Trophoblast cell (in vitro differentiated cells and primary cell): ENCODE data around the gene BEGAIN.

Experiments used
- DNase-seq, 2 donors: peaks; one replicate each; pipeline ENCODE4 v3.0.0-alpha.2; 2016
- H2AFZ ChIP-seq: 2 replicates; pipeline ENCODE4 v1.6.1; 2013; ENCODE audit warnings: low read length, moderate library complexity, mild to moderate bottlenecking; ENCODE audit not compliant: insufficient read depth, poor library complexity
- H2AK5ac ChIP-seq: 2 replicates; pipeline ENCODE4 v1.6.1; 2013; ENCODE audit warnings: mild to moderate bottlenecking, low read length
- H2BK120ac ChIP-seq: 2 replicates; pipeline ENCODE4 v1.6.1; 2013; ENCODE audit warnings: low read length, mild to moderate bottlenecking, moderate library complexity; ENCODE audit not compliant: insufficient read depth, poor library complexity
- H2BK12ac ChIP-seq: 2 replicates; pipeline ENCODE4 v1.6.1; 2013; ENCODE audit warnings: mild to moderate bottlenecking, low read length, moderate library complexity
- H2BK5ac ChIP-seq: 2 replicates; pipeline ENCODE4 v1.6.1; 2013; ENCODE audit warnings: low read length, low read depth, moderate library complexity, mild to moderate bottlenecking; ENCODE audit not compliant: poor library complexity
- H3K14ac ChIP-seq: 2 replicates; pipeline ENCODE4 v1.6.1; 2013; ENCODE audit warnings: mild to moderate bottlenecking, low read length
- H3K18ac ChIP-seq: 2 replicates; pipeline ENCODE4 v1.6.1; 2013; ENCODE audit warnings: mild to moderate bottlenecking, low read length
- H3K23ac ChIP-seq: 2 replicates; pipeline ENCODE4 v1.6.1; 2013; ENCODE audit warnings: low read length
- H3K27ac ChIP-seq: 2 replicates; pipeline ENCODE4 v1.5.1; 2013; ENCODE audit warnings: low read depth, mild to moderate bottlenecking, inconsistent platforms, low read length, moderate library complexity
- H3K27me3 ChIP-seq: 2 replicates; pipeline ENCODE4 v1.6.1; 2013; ENCODE audit warnings: inconsistent platforms, mild to moderate bottlenecking, low read length, moderate library complexity; ENCODE audit not compliant: insufficient read depth
- H3K36me3 ChIP-seq, 2 experiments: 1 replicate in 1 of 2; 2 replicates in 1 of 2; pipeline ENCODE4 v1.6.1; 2013; ENCODE audit warnings: low read length in 2 of 2, mild to moderate bottlenecking in 2 of 2, moderate library complexity in 1 of 2; ENCODE audit not compliant: insufficient read depth in 2 of 2, control insufficient read depth in 1 of 2
- H3K4ac ChIP-seq: 2 replicates; pipeline ENCODE4 v1.6.1; 2013; ENCODE audit warnings: low read depth, mild to moderate bottlenecking, low read length, moderate library complexity
- H3K4me1 ChIP-seq, 2 experiments: 1 replicate in 1 of 2; 2 replicates in 1 of 2; pipeline ENCODE4 v1.6.1; 2013; ENCODE audit warnings: low read length in 2 of 2, mild to moderate bottlenecking in 2 of 2, moderate library complexity in 1 of 2; ENCODE audit not compliant: insufficient read depth in 2 of 2, control insufficient read depth in 1 of 2
- H3K4me2 ChIP-seq: 2 replicates; pipeline ENCODE4 v1.6.1; 2013; ENCODE audit warnings: inconsistent platforms, mild to moderate bottlenecking, low read length, moderate library complexity
- H3K4me3 ChIP-seq: 2 replicates; pipeline ENCODE4 v1.5.1; 2013; ENCODE audit warnings: mild to moderate bottlenecking, low read depth, low read length, inconsistent platforms
- H3K79me1 ChIP-seq: one replicate; pipeline ENCODE4 v1.6.1; 2013; ENCODE audit warnings: low read length
- H3K79me2 ChIP-seq: 2 replicates; pipeline ENCODE4 v1.6.1; 2013; ENCODE audit warnings: low read length, mild to moderate bottlenecking; ENCODE audit not compliant: control insufficient read depth, insufficient read depth, poor library complexity
- H3K9ac ChIP-seq: 2 replicates; pipeline ENCODE4 v1.6.1; 2013; ENCODE audit warnings: mild to moderate bottlenecking, low read length
- H3K9me3 ChIP-seq: 2 replicates; pipeline ENCODE4 v1.6.1; 2013; ENCODE audit warnings: low read depth, mild to moderate bottlenecking, control low read depth, inconsistent platforms, low read length; ENCODE audit not compliant: insufficient read depth
- H4K12ac ChIP-seq: 2 replicates; pipeline ENCODE4 v1.6.1; 2013; ENCODE audit warnings: low read depth, mild to moderate bottlenecking, low read length, moderate library complexity
- H4K8ac ChIP-seq: 2 replicates; pipeline ENCODE4 v1.6.1; 2013; ENCODE audit warnings: low read depth, mild to moderate bottlenecking, low read length, moderate library complexity
- H4K91ac ChIP-seq: one replicate; pipeline ENCODE4 v1.6.1; 2013; ENCODE audit warnings: low read depth, mild to moderate bottlenecking, low read length, moderate library complexity
- WGBS: extraction: QIAGEN DNeasy Blood & Tissue Kit; methylation state at CpG from one replicate; pipeline ENCODE4 v1.1.7; 2013; ENCODE audit warnings: missing lambda C conversion rate; ENCODE audit not compliant: insufficient read length, insufficient coverage; ENCODE audit errors: extremely low coverage; 5-methylcytosine and 5-hydroxymethylcytosine counted together

BEGAIN gene

DNA sequence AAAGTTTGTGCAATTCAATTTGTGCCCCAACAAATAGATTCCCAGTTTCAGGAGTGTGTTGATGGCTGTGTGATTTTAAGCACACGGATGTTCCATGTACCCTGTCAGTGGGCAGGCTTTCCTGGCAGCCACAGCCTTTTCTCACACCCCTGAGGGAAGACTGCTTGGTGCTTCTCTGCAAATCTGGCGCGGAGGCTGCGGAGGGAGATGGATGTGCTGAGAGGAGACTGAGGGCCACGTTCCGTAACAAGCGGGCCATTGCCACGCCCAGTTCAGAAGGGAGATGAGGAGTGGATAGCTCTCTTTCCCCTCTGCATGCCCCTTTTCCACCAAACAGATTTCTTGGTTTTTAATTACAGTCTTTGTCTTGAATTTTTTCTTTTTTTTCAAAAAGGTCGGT, 89.1 kb downstream of the BEGAIN start:
- no peaks in the 10 kb centered on the region for H3K79me1 ChIP-seq
- no peak overlapping the region for H2BK5ac ChIP-seq
- no peak overlapping the region for H2BK120ac ChIP-seq
- H3K9ac ChIP-seq = no peak overlapping the region
- H4K91ac ChIP-seq = no peak overlapping the region
- H3K4me3 ChIP-seq = no peak overlapping the region
- no peaks in the 10 kb centered on the region for H3K79me2 ChIP-seq
- H3K4me2 ChIP-seq = no peak overlapping the region
- H3K27ac ChIP-seq = no peak overlapping the region
- no peak overlapping the region for H2BK12ac ChIP-seq
- no peak overlapping the region for H3K4ac ChIP-seq
- H3K27me3 ChIP-seq = no peaks in the 10 kb centered on the region
- no CpG with 5 or more reads among the region's 9 CpGs for WGBS
- DNase-seq = no peak
- no peak overlapping the region for H3K23ac ChIP-seq
- H3K14ac ChIP-seq = no peak overlapping the region
- no peak overlapping the region for H4K8ac ChIP-seq
- H3K9me3 ChIP-seq = no peaks in the 10 kb centered on the region
- no peak overlapping the region for H4K12ac ChIP-seq
- no peaks in the 10 kb centered on the region for H3K36me3 ChIP-seq
- no peak overlapping the region for H3K18ac ChIP-seq
- H3K4me1 ChIP-seq = no peaks in the 10 kb centered on the region
- H2AFZ ChIP-seq = no peak overlapping the region
- no peak overlapping the region for H2AK5ac ChIP-seq

- no peak for DNase-seq
- no peak overlapping the region for H3K18ac ChIP-seq
- no peak overlapping the region for H4K8ac ChIP-seq
- no peak overlapping the region for H3K4ac ChIP-seq
- no peak overlapping the region for H3K27ac ChIP-seq
- no peak overlapping the region for H3K4me3 ChIP-seq
- H3K23ac ChIP-seq = no peak overlapping the region
- WGBS = no CpG with 5 or more reads among the region's 2 CpGs
- H4K91ac ChIP-seq = no peak overlapping the region
- H3K14ac ChIP-seq = no peak overlapping the region
- no peak overlapping the region for H3K4me2 ChIP-seq
- no peaks in the 10 kb centered on the region for H3K27me3 ChIP-seq
- H2BK5ac ChIP-seq = no peak overlapping the region
- no peak overlapping the region for H3K9ac ChIP-seq
- no peak overlapping the region for H4K12ac ChIP-seq
- no peaks in the 10 kb centered on the region for H3K36me3 ChIP-seq
- H2AK5ac ChIP-seq = no peak overlapping the region
- H2AFZ ChIP-seq = no peak overlapping the region
- H3K9me3 ChIP-seq = peaks cover 1% of the 10 kb centered on the region
- H3K4me1 ChIP-seq = no peaks in the 10 kb centered on the region
- H2BK12ac ChIP-seq = no peak overlapping the region
- H3K79me1 ChIP-seq = no peaks in the 10 kb centered on the region
- no peak overlapping the region for H2BK120ac ChIP-seq
- H3K79me2 ChIP-seq = no peaks in the 10 kb centered on the region
Observed at GRCh38 chr14:100495917-100496316, 91.3 kb downstream of the BEGAIN start.

DNA sequence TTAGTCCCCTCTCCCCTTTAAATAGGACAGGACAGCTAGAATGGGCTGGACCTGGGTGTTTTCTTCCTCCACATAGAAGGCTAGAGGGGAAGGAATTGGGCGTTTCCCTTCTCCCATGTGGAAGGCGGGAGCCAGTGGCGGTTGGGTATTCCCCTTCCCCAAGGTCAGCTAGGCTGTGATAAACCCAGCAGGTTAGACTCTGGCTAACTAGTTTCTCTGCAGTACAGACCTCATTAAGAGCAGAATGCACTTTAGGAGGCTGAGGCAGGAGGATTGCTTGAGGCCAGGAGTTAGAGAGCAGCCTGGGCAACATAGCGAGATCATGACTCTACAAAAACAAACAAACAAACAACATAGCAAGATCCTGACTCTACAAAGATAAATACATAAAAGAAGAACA, 92.6 kb downstream of the BEGAIN start:
- Histone ChIP-seq H3K23ac (no peak overlapping the region), H3K79me2 (no peaks in the 10 kb centered on the region), H3K14ac (no peak overlapping the region), H3K4ac (no peak overlapping the region), H2BK12ac (no peak overlapping the region), H4K12ac (no peak overlapping the region), H3K4me1 (no peaks in the 10 kb centered on the region), H4K91ac (no peak overlapping the region), H2AFZ (no peak overlapping the region), H2BK120ac (no peak overlapping the region), H4K8ac (no peak overlapping the region), H3K79me1 (no peaks in the 10 kb centered on the region), H3K27me3 (no peaks in the 10 kb centered on the region), H3K9ac (no peak overlapping the region), H3K18ac (no peak overlapping the region), H2AK5ac (no peak overlapping the region), H3K4me3 (no peak overlapping the region), H3K36me3 (no peaks in the 10 kb centered on the region), H3K27ac (no peak overlapping the region), H3K9me3 (peaks cover 2% of the 10 kb centered on the region), H2BK5ac (no peak overlapping the region), H3K4me2 (no peak overlapping the region)
- peak; percentile 49 to 75 for DNase-seq
- no CpG with 5 or more reads among the region's 4 CpGs for WGBS

DNA sequence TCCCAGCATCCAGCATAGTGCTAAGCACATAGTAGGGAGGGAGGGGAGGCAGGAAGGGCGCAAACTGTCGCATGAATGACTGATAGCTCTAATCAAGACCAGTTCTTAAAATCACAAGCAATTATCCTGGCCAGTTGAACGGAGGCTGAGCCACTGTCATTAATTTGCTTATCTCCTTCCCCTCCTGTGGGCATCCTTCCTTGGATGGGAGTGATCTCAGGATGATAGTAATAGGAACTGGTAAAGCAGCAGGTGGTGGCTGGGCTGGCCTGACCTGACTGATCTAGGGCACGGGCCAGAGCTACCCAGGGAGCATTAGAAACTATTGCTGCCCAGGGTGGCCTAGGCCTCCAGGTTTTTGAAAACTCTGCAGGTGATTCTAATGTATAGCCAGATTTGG, 97.0 kb downstream of the BEGAIN start:
- H3K79me2 ChIP-seq = no peaks in the 10 kb centered on the region
- H3K18ac ChIP-seq = no peak overlapping the region
- no peaks in the 10 kb centered on the region for H3K79me1 ChIP-seq
- no peak overlapping the region for H3K14ac ChIP-seq
- H4K8ac ChIP-seq = no peak overlapping the region
- H3K23ac ChIP-seq = no peak overlapping the region
- DNase-seq = no peak
- no peak overlapping the region for H2AK5ac ChIP-seq
- H2BK12ac ChIP-seq = no peak overlapping the region
- H3K27ac ChIP-seq = no peak overlapping the region
- H3K4me1 ChIP-seq = no peaks in the 10 kb centered on the region
- no peak overlapping the region for H2AFZ ChIP-seq
- H4K12ac ChIP-seq = no peak overlapping the region
- H2BK5ac ChIP-seq = no peak overlapping the region
- H2BK120ac ChIP-seq = no peak overlapping the region
- no peak overlapping the region for H4K91ac ChIP-seq
- H3K4me3 ChIP-seq = no peak overlapping the region
- H3K4me2 ChIP-seq = no peak overlapping the region
- no peaks in the 10 kb centered on the region for H3K27me3 ChIP-seq
- H3K9ac ChIP-seq = no peak overlapping the region
- H3K36me3 ChIP-seq = no peaks in the 10 kb centered on the region
- WGBS = no CpG with 5 or more reads among the region's 4 CpGs
- H3K4ac ChIP-seq = no peak overlapping the region
- peaks cover 2% of the 10 kb centered on the region for H3K9me3 ChIP-seq
